ENCODE results near the gene SLC16A12.

SLC16A12 gene

DNA sequence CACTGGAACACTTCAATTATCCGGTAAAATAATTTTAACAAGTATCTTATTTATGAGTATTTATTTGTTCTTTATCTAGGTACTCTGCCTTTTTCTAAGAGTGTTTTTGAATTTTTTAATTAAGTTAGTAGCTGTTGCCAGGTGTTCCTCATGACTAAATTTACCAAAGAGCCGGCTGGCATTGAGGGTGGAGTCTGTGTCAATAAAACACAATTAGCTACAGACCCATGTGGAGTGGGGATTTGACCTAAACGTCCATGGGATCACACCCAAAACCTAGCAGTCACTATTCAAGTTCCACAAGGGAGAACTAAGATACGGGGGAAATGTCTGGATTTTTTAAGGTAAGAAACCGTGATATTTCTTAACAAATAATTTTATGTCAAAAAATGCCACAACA lies 9.8 kb downstream of the SLC16A12 start:
- H3K9me3 ChIP-seq = no peaks in the 10 kb centered on the region
- TF ChIP-seq CTCF (IDR thresholded peaks at IDR 0.05) = no peak
- H3K4me3 ChIP-seq = no peak overlapping the region
- H3K36me3 ChIP-seq = no peaks in the 10 kb centered on the region
- H3K27ac ChIP-seq = no peak overlapping the region
- no peak for DNase-seq
- H3K27me3 ChIP-seq = no peaks in the 10 kb centered on the region
- intact Hi-C loops (cut with DNase I; ENCODE audit: low total_unique reads) = no loop called here
- H3K4me1 ChIP-seq = peaks cover 0 to 21% (median 8%) of the 10 kb centered on the region in 4 donors

DNA sequence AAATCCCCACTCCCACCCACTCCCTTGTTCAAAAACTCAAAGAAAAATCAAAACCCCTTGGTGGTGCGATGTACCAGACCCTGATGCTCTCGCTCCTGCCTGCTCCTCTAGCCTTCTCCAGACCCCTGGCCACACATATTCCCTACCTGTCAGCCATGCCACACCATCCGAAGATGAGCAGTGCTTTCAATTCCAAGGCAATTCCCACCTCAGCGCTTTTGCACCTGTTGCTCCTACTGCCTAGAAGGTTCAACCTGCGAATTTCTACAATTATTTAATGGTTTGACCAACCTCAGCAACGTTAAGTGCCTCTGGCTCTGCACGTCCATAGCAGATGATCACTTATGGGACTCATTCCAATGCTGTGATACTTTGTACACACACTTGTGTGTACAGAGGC lies 11.1 kb downstream of the SLC16A12 start:
- no peak for DNase-seq
- no peaks in the 10 kb centered on the region for H3K27me3 ChIP-seq
- H3K9me3 ChIP-seq = no peaks in the 10 kb centered on the region
- intact Hi-C loops (cut with DNase I; ENCODE audit: low total_unique reads) = loop anchor here (5.0 kb wide), 1 partner anchor 37 kb away; no protein-coding TSS in a partner anchor
- H3K4me3 ChIP-seq = no peak overlapping the region
- H3K4me1 ChIP-seq = peaks cover 0 to 21% (median 8%) of the 10 kb centered on the region in 4 donors
- no peak for TF ChIP-seq CTCF (IDR thresholded peaks at IDR 0.05)
- H3K27ac ChIP-seq = no peak overlapping the region
- no peaks in the 10 kb centered on the region for H3K36me3 ChIP-seq

DNA sequence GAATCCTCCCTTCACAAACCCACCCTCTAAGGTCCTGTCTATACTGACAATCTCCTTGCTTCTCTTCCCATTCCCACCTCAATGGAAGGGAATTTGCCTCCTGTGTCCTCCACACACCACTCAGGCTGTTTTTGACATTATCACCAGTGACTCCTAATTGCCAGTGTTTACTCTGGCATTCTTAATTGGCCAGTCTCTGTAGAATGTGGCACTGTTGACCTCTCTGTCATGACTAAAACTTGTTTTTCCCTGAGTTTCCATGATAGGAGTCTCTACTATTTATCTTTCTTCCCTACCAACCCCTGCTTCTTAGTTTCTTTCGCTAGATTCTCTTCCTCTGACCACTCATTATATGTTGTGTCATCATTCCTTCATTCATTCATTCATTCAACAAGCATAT lies 12.1 kb downstream of the SLC16A12 start:
- intact Hi-C loops (cut with DNase I; ENCODE audit: low total_unique reads) = loop anchor here (5.0 kb wide), 1 partner anchor 36 kb away; no protein-coding TSS in a partner anchor
- H3K9me3 ChIP-seq = no peaks in the 10 kb centered on the region
- peak overlapping the region; percentile 32 to 37 for H3K27ac ChIP-seq
- TF ChIP-seq CTCF (IDR thresholded peaks at IDR 0.05) = no peak
- no peaks in the 10 kb centered on the region for H3K36me3 ChIP-seq
- H3K4me3 ChIP-seq = no peak overlapping the region
- H3K27me3 ChIP-seq = no peaks in the 10 kb centered on the region
- peaks cover 0 to 30% (median 8%) of the 10 kb centered on the region in 4 donors for H3K4me1 ChIP-seq
- DNase-seq = no peak

DNA sequence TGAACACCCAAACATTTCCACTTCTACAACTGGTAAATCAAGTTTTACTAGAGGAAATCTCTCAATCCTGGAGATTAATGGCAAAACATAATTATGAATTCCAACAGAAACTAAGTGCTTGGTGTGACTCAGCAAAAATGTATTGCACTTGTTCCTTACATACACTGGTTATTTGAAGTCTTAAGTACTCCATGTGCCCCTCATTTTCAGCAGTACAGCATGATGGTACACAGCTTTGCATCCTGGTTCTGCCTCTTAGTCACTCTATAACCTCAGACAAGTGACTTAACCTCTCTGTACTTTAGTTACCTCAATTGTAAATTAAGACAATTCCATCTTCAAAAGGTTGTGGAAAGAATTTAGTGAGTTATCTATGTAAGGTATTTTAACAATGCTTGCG lies 12.9 kb downstream of the SLC16A12 start:
- H3K9me3 ChIP-seq = no peaks in the 10 kb centered on the region
- H3K27ac ChIP-seq = peak overlapping the region in 1 of 2 donors; percentile 32
- intact Hi-C loops (cut with DNase I; ENCODE audit: low total_unique reads) = loop anchor here (5.0 kb wide), 1 partner anchor 35 kb away; no protein-coding TSS in a partner anchor
- peaks cover 0 to 38% (median 13%) of the 10 kb centered on the region in 4 donors for H3K4me1 ChIP-seq
- no peak for DNase-seq
- no peak overlapping the region for H3K4me3 ChIP-seq
- H3K36me3 ChIP-seq = no peaks in the 10 kb centered on the region
- H3K27me3 ChIP-seq = no peaks in the 10 kb centered on the region
- TF ChIP-seq CTCF (IDR thresholded peaks at IDR 0.05) = no peak

GRCh38 chr10:89521368-89521767 lies 14.0 kb downstream of the SLC16A12 start:
- Histone ChIP-seq H3K4me3 (no peak overlapping the region), H3K27ac (no peak overlapping the region), H3K27me3 (no peaks in the 10 kb centered on the region), H3K4me1 (peaks cover 0 to 48% (median 14%) of the 10 kb centered on the region in 4 donors), H3K9me3 (no peaks in the 10 kb centered on the region), H3K36me3 (no peaks in the 10 kb centered on the region)
- no peak for TF ChIP-seq CTCF (IDR thresholded peaks at IDR 0.05)
- intact Hi-C loops (cut with DNase I; ENCODE audit: low total_unique reads) = loop anchor here (2.0 to 5.0 kb wide), 2 partner anchors 31 to 34 kb away; no protein-coding TSS in a partner anchor
- DNase-seq = no peak

- Histone ChIP-seq H3K4me3 (no peak overlapping the region), H3K27me3 (no peaks in the 10 kb centered on the region), H3K36me3 (no peaks in the 10 kb centered on the region), H3K27ac (no peak overlapping the region), H3K9me3 (no peaks in the 10 kb centered on the region), H3K4me1 (peaks cover 0 to 55% (median 17%) of the 10 kb centered on the region in 4 donors)
- TF ChIP-seq CTCF (IDR thresholded peaks at IDR 0.05) = no peak
- no peak for DNase-seq
- intact Hi-C loops (cut with DNase I; ENCODE audit: low total_unique reads) = loop anchor here (2.0 to 5.0 kb wide), 2 partner anchors 32 to 33 kb away; no protein-coding TSS in a partner anchor
These were observed 14.7 kb downstream of the SLC16A12 start for GRCh38 chr10:89520706-89521105.
